Transverse colon (tissue), 4 donors: ENCODE data around the gene ACBD6.

Experiments used
- CTCF ChIP-seq, 5 experiments: fragments of 200-600 bp in 3 of 5; fragments of 450-650 bp in 2 of 5; sonication (generic) in 3 of 5; IDR thresholded peaks; 1 replicate in 2 of 5; 2 replicates in 3 of 5; pipeline ENCODE4 v1.5.1; 2016 to 2017; ENCODE audit warnings: antibody characterized with exemption in 5 of 5, inconsistent platforms in 3 of 5, mild to moderate bottlenecking in 2 of 5, moderate library complexity in 1 of 5
- EP300 ChIP-seq: sonication (generic); formaldehyde crosslinking; IDR thresholded peaks from one replicate; pipeline ENCODE4 v1.6.1; 2017; ENCODE audit warnings: antibody characterized with exemption, low read depth
- POLR2A ChIP-seq: fragments of 450-650 bp; IDR thresholded peaks from one replicate; pipeline ENCODE4 v1.6.1; 2016; ENCODE audit warnings: antibody characterized with exemption, mild to moderate bottlenecking, moderate library complexity
- POLR2AphosphoS5 ChIP-seq, 3 donors: sonication (generic); formaldehyde crosslinking; IDR thresholded peaks; one replicate each; pipeline ENCODE4 v1.6.1; 2016; ENCODE audit warnings: antibody characterized with exemption in 3 of 3

DNA sequence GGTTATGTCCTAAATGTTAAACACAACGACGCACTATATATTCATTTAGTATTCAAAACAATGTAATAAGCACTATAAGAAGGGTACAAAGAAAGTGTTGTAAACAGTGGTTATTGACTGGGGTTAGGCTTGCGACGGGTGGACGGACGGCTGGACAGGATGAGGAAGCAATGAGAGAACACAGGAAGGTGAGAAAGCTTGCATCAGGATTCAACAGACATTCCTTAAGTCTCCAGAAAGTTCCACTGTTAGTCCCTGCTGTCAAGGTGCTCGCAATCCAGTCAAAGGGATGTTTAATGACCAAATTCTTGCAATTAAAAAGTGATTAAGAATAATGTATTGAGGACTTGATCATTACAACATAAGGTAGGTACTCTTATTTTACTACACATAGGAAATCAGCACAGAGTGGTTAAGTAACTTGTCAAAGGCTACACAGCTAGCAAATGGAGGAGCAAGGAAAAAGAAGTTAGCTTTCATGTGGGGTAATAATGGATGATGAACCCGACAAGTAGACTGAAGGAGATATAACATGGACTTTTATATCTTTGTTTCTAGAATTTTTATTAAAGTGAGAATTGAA, 994 bp upstream of the ACBD6 start:
- no peak for TF ChIP-seq CTCF (IDR thresholded peaks at IDR 0.05)
- no peak for TF ChIP-seq EP300
- TF ChIP-seq POLR2A: no peak
- no peak for TF ChIP-seq POLR2AphosphoS5 (IDR thresholded peaks at IDR 0.05)
